GM12865 (cell line): Measurements from ENCODE around the gene FAM3B.

Experiments used
- DNase-seq: peaks from one replicate; pipeline ENCODE4 v3.0.0; 2010; ENCODE audit warnings: low read depth
- H3K4me3 ChIP-seq: 2 replicates; pipeline ENCODE4 v1.5.1; 2011; ENCODE audit warnings: mild to moderate bottlenecking, low read depth, low read length, control low read depth
- CTCF ChIP-seq: IDR thresholded peaks from 2 replicates; pipeline ENCODE4 v1.5.1; 2011; ENCODE audit warnings: low read length, control low read depth, low read depth, inconsistent platforms; ENCODE audit not compliant: insufficient read depth; ENCODE audit errors: missing control alignments

The FAM3B gene

GRCh38 chr21:41403966-41404365, 87.4 kb downstream of the FAM3B start:
- no peak for TF ChIP-seq CTCF
- DNase-seq = no peak
- no peak overlapping the region for H3K4me3 ChIP-seq

- no peak overlapping the region for H3K4me3 ChIP-seq
- DNase-seq = no peak
- TF ChIP-seq CTCF = no peak
These were observed 88.7 kb downstream of the FAM3B start for GRCh38 chr21:41405321-41405720.

GRCh38 chr21:41406340-41406739, 89.7 kb downstream of the FAM3B start:
- H3K4me3 ChIP-seq = no peak overlapping the region
- TF ChIP-seq CTCF = no peak
- DNase-seq = no peak
